Loucy (cell line): ENCODE results near the gene CDK7.

Experiments
- CTCF ChIP-seq: fragments of 200-600 bp; sonication (generic); conservative IDR thresholded peaks from 2 replicates; pipeline ENCODE4 v1.5.1; 2014; ENCODE audit warnings: mild to moderate bottlenecking, antibody characterized with exemption, low read length
- EZH2phosphoT487 ChIP-seq: fragments of 200-600 bp; IDR thresholded peaks from 2 replicates; pipeline ENCODE4 v1.6.1; 2018; ENCODE audit warnings: antibody characterized with exemption, mild to moderate bottlenecking, moderate library complexity, borderline replicate concordance

GRCh38 chr5:69299625-69300024, 64.9 kb downstream of the CDK7 start:
- TF ChIP-seq CTCF (no peak), EZH2phosphoT487 (no peak)
